GM12878 (cell line): Measurements from ENCODE around the gene JRKL. TPM values are rescaled to one million over a fixed set of nuclear protein-coding genes. Genes with fewer than 3 reads are reported as not detected.
A peak's percentile ranks its signal among the peaks of the same experiment; 100 is the strongest.

Experiments
- ATF3 ChIP-seq: IDR thresholded peaks from 2 replicates; pipeline ENCODE4 v1.6.1; 2011; ENCODE audit warnings: low read depth, mild to moderate bottlenecking, low read length, moderate library complexity, borderline replicate concordance; ENCODE audit errors: extremely low read depth
- BACH1 ChIP-seq: fragments of 450-650 bp; IDR thresholded peaks from 2 replicates; pipeline ENCODE4 v1.6.1; 2017; ENCODE audit warnings: mild to moderate bottlenecking, borderline replicate concordance
- BHLHE40 ChIP-seq, 2 experiments: fragments of 450-650 bp in 1 of 2; IDR thresholded peaks; 2 replicates each; pipeline ENCODE4 v1.6.1; 2011 to 2017; ENCODE audit warnings: low read depth in 2 of 2, borderline replicate concordance in 1 of 2, improper control_type of control experiment in 1 of 2, low read length in 1 of 2, mild to moderate bottlenecking in 1 of 2
- GABPA ChIP-seq: IDR thresholded peaks from 2 replicates; pipeline ENCODE4 v1.6.1; 2014; ENCODE audit warnings: antibody characterized with exemption, low read depth, mild to moderate bottlenecking, inconsistent platforms
- HDAC6 ChIP-seq: fragments of 200-600 bp; sonication (generic); IDR thresholded peaks from one replicate; pipeline ENCODE4 v1.8.0; 2017; ENCODE audit warnings: antibody characterized with exemption; ENCODE audit not compliant: unreplicated experiment
- IRF4 ChIP-seq: IDR thresholded peaks from 2 replicates; pipeline ENCODE4 v1.6.1; 2011; ENCODE audit warnings: low read depth, low read length
- IRF5 ChIP-seq: fragments of 450-650 bp; IDR thresholded peaks from 2 replicates; pipeline ENCODE4 v1.6.1; 2017; ENCODE audit warnings: borderline replicate concordance
- MEF2A ChIP-seq: IDR thresholded peaks from 2 replicates; pipeline ENCODE4 v1.6.1; 2011; ENCODE audit warnings: low read depth, mild to moderate bottlenecking, low read length, moderate library complexity; ENCODE audit not compliant: insufficient read depth
- MTA3 ChIP-seq: IDR thresholded peaks from 2 replicates; pipeline ENCODE4 v1.6.1; 2012; ENCODE audit warnings: low read length, inconsistent platforms, borderline replicate concordance
- RCOR1 ChIP-seq: conservative IDR thresholded peaks from 2 replicates; pipeline ENCODE4 v1.6.1; 2012; ENCODE audit warnings: low read depth, low read length, improper control_type of control experiment
- SREBF2 ChIP-seq: IDR thresholded peaks from 2 replicates; pipeline ENCODE4 v1.6.1; 2012; ENCODE audit warnings: mild to moderate bottlenecking, low read length
- ZNF622 ChIP-seq: fragments of 450-650 bp; IDR thresholded peaks from 2 replicates; pipeline ENCODE4 v1.6.1; 2017; ENCODE audit warnings: mild to moderate bottlenecking, inconsistent platforms
- ZZZ3 ChIP-seq: IDR thresholded peaks from 2 replicates; pipeline ENCODE4 v1.6.1; 2011; ENCODE audit warnings: low read depth; ENCODE audit not compliant: control insufficient read depth, insufficient read length
- polyA plus RNA-seq, 11 experiments: library from polyadenylated mRNA; depleted of rRNA in 4 of 11; unstranded in 6 of 11; stranded (reverse) in 5 of 11; fragments of >200 nt; fragmentation: Nextera tagmentation in 4 of 11; fragmentation: Illumina TruSeq in 1 of 11; extraction: Ambion mirVana in 4 of 11; extraction: Trizol in 1 of 11; gene quantifications; 1 replicate in 1 of 11; 2 replicates in 10 of 11; pipeline versions ENCODE4 v1.2.1 to v1.2.3, GENCODE V29; 2011 to 2016; ENCODE audit warnings: inconsistent platforms in 2 of 11, missing spikeins in 2 of 11, low read depth in 1 of 11
- total RNA-seq, 4 experiments: library from RNA; depleted of rRNA in 3 of 4; stranded (reverse); fragments of >200 nt in 3 of 4; fragmentation: Illumina TruSeq in 1 of 4; extraction: Trizol in 1 of 4; gene quantifications; 2 replicates each; pipeline versions ENCODE4 v1.2.1 to v1.2.3, GENCODE V29; 2013 to 2021
- TF ChIP-seq, protein P1 (sequence below): fragments of 450-650 bp; formaldehyde crosslinking; IDR thresholded peaks from 2 replicates; pipeline ENCODE4 v1.5.0; 2022; ENCODE audit warnings: mild to moderate bottlenecking, missing genetic modification characterization
- TF ChIP-seq, protein P2 (sequence below): IDR thresholded peaks from 2 replicates; pipeline ENCODE4 v1.6.1; 2012; ENCODE audit warnings: improper control_type of control experiment, low read depth, low read length; ENCODE audit not compliant: insufficient replicate concordance

JRKL gene
- total and polyA plus RNA-seq, 10 of the 15 experiments (the other 5 are each of a cell fraction or from before 2014, with no cell fraction given): 3.8 to 12.4 (median 8.5) TPM

- TF ChIP-seq, protein P1, sequence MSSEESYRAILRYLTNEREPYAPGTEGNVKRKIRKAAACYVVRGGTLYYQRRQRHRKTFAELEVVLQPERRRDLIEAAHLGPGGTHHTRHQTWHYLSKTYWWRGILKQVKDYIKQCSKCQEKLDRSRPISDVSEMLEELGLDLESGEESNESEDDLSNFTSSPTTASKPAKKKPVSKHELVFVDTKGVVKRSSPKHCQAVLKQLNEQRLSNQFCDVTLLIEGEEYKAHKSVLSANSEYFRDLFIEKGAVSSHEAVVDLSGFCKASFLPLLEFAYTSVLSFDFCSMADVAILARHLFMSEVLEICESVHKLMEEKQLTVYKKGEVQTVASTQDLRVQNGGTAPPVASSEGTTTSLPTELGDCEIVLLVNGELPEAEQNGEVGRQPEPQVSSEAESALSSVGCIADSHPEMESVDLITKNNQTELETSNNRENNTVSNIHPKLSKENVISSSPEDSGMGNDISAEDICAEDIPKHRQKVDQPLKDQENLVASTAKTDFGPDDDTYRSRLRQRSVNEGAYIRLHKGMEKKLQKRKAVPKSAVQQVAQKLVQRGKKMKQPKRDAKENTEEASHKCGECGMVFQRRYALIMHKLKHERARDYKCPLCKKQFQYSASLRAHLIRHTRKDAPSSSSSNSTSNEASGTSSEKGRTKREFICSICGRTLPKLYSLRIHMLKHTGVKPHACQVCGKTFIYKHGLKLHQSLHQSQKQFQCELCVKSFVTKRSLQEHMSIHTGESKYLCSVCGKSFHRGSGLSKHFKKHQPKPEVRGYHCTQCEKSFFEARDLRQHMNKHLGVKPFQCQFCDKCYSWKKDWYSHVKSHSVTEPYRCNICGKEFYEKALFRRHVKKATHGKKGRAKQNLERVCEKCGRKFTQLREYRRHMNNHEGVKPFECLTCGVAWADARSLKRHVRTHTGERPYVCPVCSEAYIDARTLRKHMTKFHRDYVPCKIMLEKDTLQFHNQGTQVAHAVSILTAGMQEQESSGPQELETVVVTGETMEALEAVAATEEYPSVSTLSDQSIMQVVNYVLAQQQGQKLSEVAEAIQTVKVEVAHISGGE (CRISPR knock-in tag): no peak
- TF ChIP-seq, protein P2, sequence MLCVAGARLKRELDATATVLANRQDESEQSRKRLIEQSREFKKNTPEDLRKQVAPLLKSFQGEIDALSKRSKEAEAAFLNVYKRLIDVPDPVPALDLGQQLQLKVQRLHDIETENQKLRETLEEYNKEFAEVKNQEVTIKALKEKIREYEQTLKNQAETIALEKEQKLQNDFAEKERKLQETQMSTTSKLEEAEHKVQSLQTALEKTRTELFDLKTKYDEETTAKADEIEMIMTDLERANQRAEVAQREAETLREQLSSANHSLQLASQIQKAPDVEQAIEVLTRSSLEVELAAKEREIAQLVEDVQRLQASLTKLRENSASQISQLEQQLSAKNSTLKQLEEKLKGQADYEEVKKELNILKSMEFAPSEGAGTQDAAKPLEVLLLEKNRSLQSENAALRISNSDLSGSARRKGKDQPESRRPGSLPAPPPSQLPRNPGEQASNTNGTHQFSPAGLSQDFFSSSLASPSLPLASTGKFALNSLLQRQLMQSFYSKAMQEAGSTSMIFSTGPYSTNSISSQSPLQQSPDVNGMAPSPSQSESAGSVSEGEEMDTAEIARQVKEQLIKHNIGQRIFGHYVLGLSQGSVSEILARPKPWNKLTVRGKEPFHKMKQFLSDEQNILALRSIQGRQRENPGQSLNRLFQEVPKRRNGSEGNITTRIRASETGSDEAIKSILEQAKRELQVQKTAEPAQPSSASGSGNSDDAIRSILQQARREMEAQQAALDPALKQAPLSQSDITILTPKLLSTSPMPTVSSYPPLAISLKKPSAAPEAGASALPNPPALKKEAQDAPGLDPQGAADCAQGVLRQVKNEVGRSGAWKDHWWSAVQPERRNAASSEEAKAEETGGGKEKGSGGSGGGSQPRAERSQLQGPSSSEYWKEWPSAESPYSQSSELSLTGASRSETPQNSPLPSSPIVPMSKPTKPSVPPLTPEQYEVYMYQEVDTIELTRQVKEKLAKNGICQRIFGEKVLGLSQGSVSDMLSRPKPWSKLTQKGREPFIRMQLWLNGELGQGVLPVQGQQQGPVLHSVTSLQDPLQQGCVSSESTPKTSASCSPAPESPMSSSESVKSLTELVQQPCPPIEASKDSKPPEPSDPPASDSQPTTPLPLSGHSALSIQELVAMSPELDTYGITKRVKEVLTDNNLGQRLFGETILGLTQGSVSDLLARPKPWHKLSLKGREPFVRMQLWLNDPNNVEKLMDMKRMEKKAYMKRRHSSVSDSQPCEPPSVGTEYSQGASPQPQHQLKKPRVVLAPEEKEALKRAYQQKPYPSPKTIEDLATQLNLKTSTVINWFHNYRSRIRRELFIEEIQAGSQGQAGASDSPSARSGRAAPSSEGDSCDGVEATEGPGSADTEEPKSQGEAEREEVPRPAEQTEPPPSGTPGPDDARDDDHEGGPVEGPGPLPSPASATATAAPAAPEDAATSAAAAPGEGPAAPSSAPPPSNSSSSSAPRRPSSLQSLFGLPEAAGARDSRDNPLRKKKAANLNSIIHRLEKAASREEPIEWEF: no peak
- TF ChIP-seq IRF5: no peak
- no peak for TF ChIP-seq ZNF622
- no peak for TF ChIP-seq ZZZ3
- no peak for TF ChIP-seq HDAC6
- TF ChIP-seq GABPA: peak; percentile 87
- TF ChIP-seq IRF4: no peak
- peak; percentile 19 to 43; a peak in 1 of 4 replicates for TF ChIP-seq BHLHE40 (IDR thresholded peaks at IDR 0.05; ENCODE audit: borderline replicate concordance in 1 of 2, low read depth in 2 of 2, low read length in 1 of 2)
- no peak for TF ChIP-seq RCOR1
- no peak for TF ChIP-seq SREBF2
- 0 out of 2 replicates have a peak, but pooled peaks have one; percentile 6 for TF ChIP-seq MEF2A
- TF ChIP-seq ATF3: no peak
- TF ChIP-seq BACH1: 0 out of 2 replicates have a peak, but pooled peaks have one; percentile 41
- no peak for TF ChIP-seq MTA3
These were observed at the start of gene JRKL, which contains the start of gene CCDC82 (continued) for GRCh38 chr11:96389720-96390487.
